ENCODE results near the gene MTF1. TPM values are rescaled to one million over a fixed set of nuclear protein-coding genes. Genes with fewer than 3 reads are reported as not detected.

Gene MTF1
- total RNA-seq, 1 experiment from 2014 or later: 22.1 TPM

DNA sequence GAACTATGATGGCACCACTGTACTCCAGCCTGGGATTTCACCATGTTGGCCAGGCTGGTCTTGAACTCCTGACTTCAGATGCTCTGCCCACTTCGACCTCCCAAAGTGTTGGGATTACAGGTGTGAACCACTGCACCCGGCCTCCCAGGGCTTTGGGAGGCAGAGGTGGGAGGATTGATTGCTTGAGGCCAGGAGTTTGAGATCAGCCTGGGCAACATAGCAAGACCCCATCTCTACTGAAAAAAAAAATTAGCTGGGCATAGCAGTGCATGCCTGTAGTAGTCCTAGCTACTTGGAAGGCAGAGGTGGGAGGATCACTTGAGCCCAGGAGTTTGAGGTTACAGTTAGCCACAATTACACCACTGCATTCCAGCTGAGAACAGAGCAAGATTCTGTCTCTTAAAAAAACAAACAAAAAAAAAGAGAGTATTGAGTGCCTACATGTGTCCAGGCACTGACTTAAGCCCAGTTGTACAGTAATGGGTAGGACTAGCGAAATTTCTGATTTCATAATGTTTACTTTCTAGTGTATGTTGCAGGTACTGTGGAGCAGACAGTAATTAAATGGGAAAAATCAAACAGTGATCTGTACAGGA is 61.5 kb downstream of the MTF1 start:
- Histone ChIP-seq H2AFZ (no peak overlapping the region), H3K36me3 (ENCODE audit: low read depth) (peaks cover 28% of the 10 kb centered on the region; the same call in 1 of the 2 replicates), H3K4me2 (no peak overlapping the region), H3K27me3 (ENCODE audit: insufficient read depth, low read depth) (no peaks in the 10 kb centered on the region), H4K20me1 (ENCODE audit: insufficient read depth) (peaks cover 6% of the 10 kb centered on the region; the same call in 1 of the 2 replicates), H3F3A (ENCODE audit: insufficient read depth, low read depth) (peaks cover 52% of the 10 kb centered on the region), H3K4me3 (no peak overlapping the region), H3K9me2 (ENCODE audit: insufficient read depth) (no peaks in the 10 kb centered on the region), H3K9me3 (ENCODE audit: insufficient read depth, low read depth) (no peaks in the 10 kb centered on the region), H3K4me1 (replicated peaks; ENCODE audit: insufficient read depth) (peaks cover 14% of the 10 kb centered on the region; the same call in 1 of the 2 replicates), H3K79me2 (ENCODE audit: low read depth) (peaks cover 24% of the 10 kb centered on the region), H3K27ac (no peak overlapping the region)
- BruUV-seq (replicated peaks): no TSS peak
- TF ChIP-seq CTCF (conservative IDR thresholded peaks at IDR 0.05): no peak
- no peak for TF ChIP-seq EZH2 (IDR thresholded peaks at IDR 0.05; ENCODE audit: low read depth)
- POLR2A ChIA-PET (ENCODE audit: unreplicated experiment): interaction anchor here (0.6 to 0.7 kb wide), 2 partner anchors 10 to 106 kb away, joined by 4 to 5 read pairs; partner anchors contain the start of genes C1orf122 and CDCA8
- intact Hi-C loops (cut with micrococcal nuclease; ENCODE audit: unreplicated experiment): no loop called here
- CTCF ChIA-PET: no interaction called here
- no peak for DNase-seq

- Histone ChIP-seq H3K4me2 (peak overlapping the region; percentile 95), H3K36me3 (ENCODE audit: low read depth) (peaks cover 18% of the 10 kb centered on the region; the same call in 1 of the 2 replicates), H4K20me1 (ENCODE audit: insufficient read depth) (0 out of 2 replicates have a peak, but pooled peaks cover 3% of the 10 kb centered on the region), H3K27ac (no peak overlapping the region), H3K9me3 (ENCODE audit: insufficient read depth, low read depth) (no peaks in the 10 kb centered on the region), H3K79me2 (ENCODE audit: low read depth) (peaks cover 24% of the 10 kb centered on the region), H3F3A (ENCODE audit: insufficient read depth, low read depth) (peaks cover 33% of the 10 kb centered on the region; the same call in 1 of the 2 replicates), H3K9me2 (ENCODE audit: insufficient read depth) (no peaks in the 10 kb centered on the region), H2AFZ (no peak overlapping the region), H3K4me3 (peak overlapping the region; percentile 83), H3K27me3 (ENCODE audit: insufficient read depth, low read depth) (no peaks in the 10 kb centered on the region), H3K4me1 (replicated peaks; ENCODE audit: insufficient read depth) (peaks cover 17% of the 10 kb centered on the region)
- intact Hi-C loops (cut with micrococcal nuclease; ENCODE audit: unreplicated experiment): no loop called here
- TF ChIP-seq CTCF (conservative IDR thresholded peaks at IDR 0.05) (no peak), EZH2 (IDR thresholded peaks at IDR 0.05; ENCODE audit: low read depth) (no peak)
- POLR2A ChIA-PET (ENCODE audit: unreplicated experiment): interaction anchor here (0.6 kb wide), 1 partner anchor 10 kb away, joined by 3 read pairs; no protein-coding TSS in a partner anchor
- BruUV-seq (replicated peaks): no TSS peak
- CTCF ChIA-PET: no interaction called here
- peak in 1 of 2 experiments; percentile 41 for DNase-seq
Observed at GRCh38 chr1:37795340-37796125, 63.9 kb downstream of the MTF1 start.

Measured in PC-9 (cell line).